Osteoblast (primary cell): ENCODE measurements around the gene SRSF9. TPM values are rescaled to one million over a fixed set of nuclear protein-coding genes. Genes with fewer than 3 reads are reported as not detected.

Experiments
- DNase-seq: peaks from one replicate; pipeline ENCODE4 v3.0.0; 2011; ENCODE audit warnings: low spot score, mixed read lengths; ENCODE audit not compliant: insufficient read length; ENCODE audit errors: missing footprints
- H2AFZ ChIP-seq: 2 replicates; pipeline ENCODE4 v1.6.0; 2011; ENCODE audit warnings: mild to moderate bottlenecking, low read length
- H3K27ac ChIP-seq: 2 replicates; pipeline ENCODE4 v1.5.1; 2011; ENCODE audit warnings: mild to moderate bottlenecking, low read depth, low read length, moderate library complexity
- H3K27me3 ChIP-seq: 2 replicates; pipeline ENCODE4 v1.6.0; 2012; ENCODE audit warnings: mild to moderate bottlenecking, control low read depth, inconsistent platforms, low read length, moderate library complexity; ENCODE audit not compliant: insufficient read depth
- H3K36me3 ChIP-seq: 2 replicates; pipeline ENCODE4 v1.5.1; 2011; ENCODE audit warnings: mild to moderate bottlenecking, low read length, control low read depth, moderate library complexity; ENCODE audit not compliant: insufficient read depth
- H3K4me1 ChIP-seq: 2 replicates; pipeline ENCODE4 v1.5.1; 2011; ENCODE audit warnings: mild to moderate bottlenecking, low read length, control low read depth, moderate library complexity; ENCODE audit not compliant: insufficient read depth
- H3K4me2 ChIP-seq: 2 replicates; pipeline ENCODE4 v1.6.0; 2011; ENCODE audit warnings: mild to moderate bottlenecking, low read length; ENCODE audit not compliant: insufficient read depth
- H3K4me3 ChIP-seq: fragments of 200-600 bp; sonication (generic); 3 replicates; pipeline ENCODE4 v1.5.1; 2012; ENCODE audit warnings: mild to moderate bottlenecking, low read length, inconsistent platforms; ENCODE audit not compliant: insufficient read depth
- H3K79me2 ChIP-seq: 2 replicates; pipeline ENCODE4 v1.6.0; 2012; ENCODE audit warnings: mild to moderate bottlenecking, low read length, control low read depth, inconsistent platforms; ENCODE audit not compliant: insufficient read depth
- H3K9me3 ChIP-seq: 2 replicates; pipeline ENCODE4 v1.5.1; 2011; ENCODE audit warnings: low read depth, low read length, control low read depth
- H4K20me1 ChIP-seq: 2 replicates; pipeline ENCODE4 v1.6.0; 2012; ENCODE audit warnings: mild to moderate bottlenecking, low read length, control low read depth; ENCODE audit not compliant: insufficient read depth
- CTCF ChIP-seq: IDR thresholded peaks from 2 replicates; pipeline ENCODE4 v1.5.1; 2011; ENCODE audit warnings: mild to moderate bottlenecking, low read depth, low read length, moderate library complexity; ENCODE audit errors: extremely low read depth
- total RNA-seq: library from RNA; depleted of rRNA; stranded (reverse); fragments of >200 nt; gene quantifications from 2 replicates; pipeline ENCODE4 v1.2.3, GENCODE V29; 2012

The SRSF9 gene
- total RNA-seq, 1 donor = 107 TPM

GRCh38 chr12:120439646-120440247, 29.8 kb downstream of the SRSF9 start:
- H3K79me2 ChIP-seq = peaks cover 60% of the 10 kb centered on the region
- TF ChIP-seq CTCF = peak; percentile 49

GRCh38 chr12:120438495-120439198, 30.9 kb downstream of the SRSF9 start:
- H3K27me3 ChIP-seq = no peaks in the 10 kb centered on the region
- H3K9me3 ChIP-seq = no peaks in the 10 kb centered on the region
- TF ChIP-seq CTCF = no peak
- peak overlapping the region; percentile 100 for H2AFZ ChIP-seq
- peak overlapping the region; percentile 83 for H3K4me3 ChIP-seq
- peak overlapping the region; percentile 98 for H3K4me2 ChIP-seq
- peaks cover 14% of the 10 kb centered on the region for H3K4me1 ChIP-seq
- H3K27ac ChIP-seq = peak overlapping the region; percentile 43
- H3K79me2 ChIP-seq = peaks cover 49% of the 10 kb centered on the region
- H3K36me3 ChIP-seq = peaks cover 25% of the 10 kb centered on the region
- peaks cover 15% of the 10 kb centered on the region for H4K20me1 ChIP-seq
- no peak for DNase-seq

More at GRCh38 chr12:120439646-120440247, 29.8 kb downstream of the SRSF9 start:
- peaks cover 15% of the 10 kb centered on the region for H4K20me1 ChIP-seq
- H3K4me2 ChIP-seq = peak overlapping the region; percentile 98
- no peaks in the 10 kb centered on the region for H3K9me3 ChIP-seq
- H3K36me3 ChIP-seq = peaks cover 35% of the 10 kb centered on the region
- no peak overlapping the region for H3K27ac ChIP-seq
- peak; percentile 89 for DNase-seq
- peak overlapping the region; percentile 20 for H3K4me3 ChIP-seq
- H3K27me3 ChIP-seq = no peaks in the 10 kb centered on the region
- H3K4me1 ChIP-seq = peaks cover 14% of the 10 kb centered on the region
- H2AFZ ChIP-seq = no peak overlapping the region

DNA sequence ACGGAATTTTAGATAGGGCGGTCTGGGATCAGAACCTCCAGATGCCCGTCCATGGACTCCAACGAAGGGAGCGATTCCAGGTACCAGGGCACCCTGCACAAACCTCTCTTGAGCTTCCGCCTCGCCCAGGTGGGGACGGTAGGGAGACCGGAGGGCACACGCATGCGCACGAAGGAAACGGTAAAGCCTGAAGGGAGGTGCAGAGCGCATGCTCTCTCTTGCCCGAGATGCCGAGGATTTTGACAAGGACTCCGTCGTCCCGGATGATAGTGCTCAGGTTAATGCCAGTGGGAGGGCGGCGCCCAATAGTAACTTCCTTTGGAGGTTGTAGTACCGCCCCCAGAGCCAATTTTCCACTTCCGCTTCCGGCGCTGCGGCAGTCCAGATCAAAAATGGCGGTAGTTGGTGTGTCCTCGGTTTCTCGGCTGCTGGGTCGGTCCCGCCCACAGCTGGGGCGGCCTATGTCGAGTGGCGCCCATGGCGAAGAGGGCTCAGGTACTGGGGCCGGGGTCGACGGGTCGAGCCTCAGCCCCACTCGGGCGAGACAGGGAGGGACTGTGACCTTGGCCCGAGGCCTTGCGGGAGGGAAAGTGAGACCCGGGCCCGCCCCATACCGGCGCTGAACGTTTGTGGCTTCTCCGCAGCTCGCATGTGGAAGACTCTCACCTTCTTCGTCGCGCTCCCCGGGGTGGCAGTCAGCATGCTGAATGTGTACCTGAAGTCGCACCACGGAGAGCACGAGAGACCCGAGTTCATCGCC, 31.6 kb downstream of the SRSF9 start, which contains the start of gene COX6A1:
TSS of gene COX6A1 (plus strand) at position 379 of the 760 bp plus-strand sequence. CDS start at position 393, 14 bp downstream.
- DNase-seq = peak; percentile 98
- peak within 1 kb of the TSS; percentile 47 for H3K27ac ChIP-seq
- H3K9me3 ChIP-seq = no peaks in the 10 kb centered on the region
- H3K27me3 ChIP-seq = no peaks in the 10 kb centered on the region
- H3K4me1 ChIP-seq = peaks cover 14% of the 10 kb centered on the region
- peak within 1 kb of the TSS; percentile 100 for H2AFZ ChIP-seq
- H4K20me1 ChIP-seq = peaks cover 15% of the 10 kb centered on the region
- TF ChIP-seq CTCF = no peak
- peaks cover 43% of the 10 kb centered on the region for H3K79me2 ChIP-seq
- peak within 1 kb of the TSS; percentile 83 for H3K4me3 ChIP-seq
- peak within 1 kb of the TSS; percentile 98 for H3K4me2 ChIP-seq
- peaks cover 19% of the 10 kb centered on the region for H3K36me3 ChIP-seq
